Suprapubic skin (tissue), 4 donors: ENCODE results near the gene TEX51. TPM values are rescaled to one million over a fixed set of nuclear protein-coding genes. Genes with fewer than 3 reads are reported as not detected.

Source experiments
- DNase-seq, 2 donors: peaks; one replicate each; pipeline ENCODE4 v3.0.0-alpha.2; 2019; ENCODE audit warnings: low spot score in 2 of 2
- H3K27ac ChIP-seq: fragments of 200-600 bp; sonication (generic); one replicate; pipeline ENCODE4 v1.5.1; 2019
- H3K27me3 ChIP-seq: fragments of 200-600 bp; sonication (generic); one replicate; pipeline ENCODE4 v1.5.1; 2019
- H3K36me3 ChIP-seq: fragments of 200-600 bp; sonication (generic); one replicate; pipeline ENCODE4 v1.5.1; 2019
- H3K4me1 ChIP-seq: fragments of 200-600 bp; sonication (generic); one replicate; pipeline ENCODE4 v1.5.1; 2019
- H3K4me3 ChIP-seq: fragments of 200-600 bp; sonication (generic); one replicate; pipeline ENCODE4 v1.5.1; 2019; ENCODE audit warnings: mild to moderate bottlenecking
- H3K9me3 ChIP-seq: fragments of 200-600 bp; sonication (generic); one replicate; pipeline ENCODE4 v1.5.1; 2019
- EP300 ChIP-seq: sonication (generic); formaldehyde crosslinking; IDR thresholded peaks from one replicate; pipeline ENCODE4 v1.6.1; 2017; ENCODE audit warnings: antibody characterized with exemption
- POLR2A ChIP-seq, 2 donors: fragments of 450-650 bp; IDR thresholded peaks; one replicate each; pipeline ENCODE4 v1.6.1; 2017; ENCODE audit warnings: antibody characterized with exemption in 2 of 2, mild to moderate bottlenecking in 2 of 2, moderate library complexity in 2 of 2
- POLR2AphosphoS5 ChIP-seq, 3 donors: sonication (generic); formaldehyde crosslinking; IDR thresholded peaks; one replicate each; pipeline ENCODE4 v1.6.1; 2017; ENCODE audit warnings: antibody characterized with exemption in 3 of 3
- WGBS: methylation state at CpG from one replicate; pipeline ENCODE4 v1.1.5; 2018; 5-methylcytosine and 5-hydroxymethylcytosine counted together
- total RNA-seq, 4 donors: library from RNA; depleted of rRNA; stranded (reverse); fragments of >200 nt; gene quantifications; one replicate each; pipeline ENCODE4 v1.1.0, GENCODE V29; 2016
- TF ChIP-seq, protein P1 (sequence below), 2 donors: fragments of 200-600 bp in 1 of 2; fragments of 450-650 bp in 1 of 2; sonication (generic) in 1 of 2; IDR thresholded peaks; one replicate each; pipeline ENCODE4 v1.5.1; 2016 to 2019; ENCODE audit warnings: antibody characterized with exemption in 2 of 2, mild to moderate bottlenecking in 1 of 2, moderate library complexity in 1 of 2

Gene TEX51
- total RNA-seq, 4 donors from 2014 or later: not detected

DNA sequence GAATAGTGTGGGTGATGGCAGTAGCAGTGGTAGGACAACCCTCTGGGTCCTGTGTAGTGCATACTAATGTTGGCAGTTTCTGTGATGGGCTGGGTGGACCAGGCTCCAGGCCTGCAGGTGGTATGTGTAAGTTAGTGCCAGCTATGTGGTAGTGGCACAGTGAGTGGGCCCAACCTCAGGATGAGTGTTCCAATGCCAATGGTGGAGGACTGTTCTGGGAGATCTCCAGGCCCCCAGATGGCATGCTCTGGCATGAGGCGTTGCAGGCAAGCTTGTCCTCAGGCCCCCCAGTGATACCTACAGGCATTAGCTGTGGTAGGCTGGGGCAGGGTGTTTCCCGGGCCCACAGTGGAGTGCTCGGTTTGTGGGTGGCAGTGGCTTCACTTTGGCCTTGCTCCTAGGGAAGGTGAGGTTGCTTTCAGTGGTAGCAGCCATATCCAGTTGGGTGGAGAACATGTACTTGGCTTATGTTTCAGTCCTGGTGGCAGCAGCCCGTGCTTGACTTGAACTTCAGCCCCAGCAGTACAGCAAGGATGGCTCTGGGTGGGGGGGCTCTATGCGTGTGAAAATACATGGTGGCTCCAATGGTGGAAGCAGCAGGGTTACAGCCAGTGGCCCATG is 32.4 kb downstream of the TEX51 start:
- no peak for DNase-seq
- Histone ChIP-seq H3K27me3 (no peaks in the 10 kb centered on the region), H3K4me3 (no peak overlapping the region), H3K4me1 (no peaks in the 10 kb centered on the region), H3K9me3 (no peaks in the 10 kb centered on the region), H3K36me3 (no peaks in the 10 kb centered on the region), H3K27ac (no peak overlapping the region)
- WGBS: 87% methylated on average over 5 of the region's 5 CpGs
- no peak for TF ChIP-seq POLR2AphosphoS5 (IDR thresholded peaks at IDR 0.05)
- no peak for TF ChIP-seq EP300
- TF ChIP-seq POLR2A (IDR thresholded peaks at IDR 0.05): no peak
- TF ChIP-seq, protein P1, sequence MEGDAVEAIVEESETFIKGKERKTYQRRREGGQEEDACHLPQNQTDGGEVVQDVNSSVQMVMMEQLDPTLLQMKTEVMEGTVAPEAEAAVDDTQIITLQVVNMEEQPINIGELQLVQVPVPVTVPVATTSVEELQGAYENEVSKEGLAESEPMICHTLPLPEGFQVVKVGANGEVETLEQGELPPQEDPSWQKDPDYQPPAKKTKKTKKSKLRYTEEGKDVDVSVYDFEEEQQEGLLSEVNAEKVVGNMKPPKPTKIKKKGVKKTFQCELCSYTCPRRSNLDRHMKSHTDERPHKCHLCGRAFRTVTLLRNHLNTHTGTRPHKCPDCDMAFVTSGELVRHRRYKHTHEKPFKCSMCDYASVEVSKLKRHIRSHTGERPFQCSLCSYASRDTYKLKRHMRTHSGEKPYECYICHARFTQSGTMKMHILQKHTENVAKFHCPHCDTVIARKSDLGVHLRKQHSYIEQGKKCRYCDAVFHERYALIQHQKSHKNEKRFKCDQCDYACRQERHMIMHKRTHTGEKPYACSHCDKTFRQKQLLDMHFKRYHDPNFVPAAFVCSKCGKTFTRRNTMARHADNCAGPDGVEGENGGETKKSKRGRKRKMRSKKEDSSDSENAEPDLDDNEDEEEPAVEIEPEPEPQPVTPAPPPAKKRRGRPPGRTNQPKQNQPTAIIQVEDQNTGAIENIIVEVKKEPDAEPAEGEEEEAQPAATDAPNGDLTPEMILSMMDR (IDR thresholded peaks at IDR 0.05): no peak

DNA sequence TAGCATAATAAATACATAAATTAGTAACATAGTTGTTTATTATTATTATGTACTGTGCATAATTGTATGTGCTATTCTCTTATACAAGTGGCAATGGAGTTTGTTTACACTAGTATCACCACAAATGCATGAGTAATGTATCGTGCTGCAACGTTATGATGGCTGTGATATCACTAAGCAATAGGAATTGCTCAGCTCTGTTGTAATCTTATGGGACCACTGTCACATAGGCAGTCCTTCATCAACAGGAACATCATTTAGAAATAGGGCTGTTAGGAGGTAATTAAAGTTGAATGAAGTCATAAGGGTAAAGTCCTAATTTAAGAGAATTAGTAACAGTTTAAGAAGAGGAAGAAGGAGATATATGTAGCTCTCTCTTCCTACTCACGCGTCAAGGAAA is 33.8 kb downstream of the TEX51 start:
- Histone ChIP-seq H3K27me3 (peaks cover 3% of the 10 kb centered on the region), H3K9me3 (no peaks in the 10 kb centered on the region), H3K4me3 (no peak overlapping the region), H3K27ac (no peak overlapping the region), H3K36me3 (no peaks in the 10 kb centered on the region), H3K4me1 (no peaks in the 10 kb centered on the region)
- WGBS: 80% methylated on average over 4 of the region's 4 CpGs
- no peak for DNase-seq
- TF ChIP-seq, protein P1 (IDR thresholded peaks at IDR 0.05): no peak
- TF ChIP-seq POLR2AphosphoS5 (IDR thresholded peaks at IDR 0.05): no peak
- no peak for TF ChIP-seq POLR2A (IDR thresholded peaks at IDR 0.05)
- TF ChIP-seq EP300: no peak

DNA sequence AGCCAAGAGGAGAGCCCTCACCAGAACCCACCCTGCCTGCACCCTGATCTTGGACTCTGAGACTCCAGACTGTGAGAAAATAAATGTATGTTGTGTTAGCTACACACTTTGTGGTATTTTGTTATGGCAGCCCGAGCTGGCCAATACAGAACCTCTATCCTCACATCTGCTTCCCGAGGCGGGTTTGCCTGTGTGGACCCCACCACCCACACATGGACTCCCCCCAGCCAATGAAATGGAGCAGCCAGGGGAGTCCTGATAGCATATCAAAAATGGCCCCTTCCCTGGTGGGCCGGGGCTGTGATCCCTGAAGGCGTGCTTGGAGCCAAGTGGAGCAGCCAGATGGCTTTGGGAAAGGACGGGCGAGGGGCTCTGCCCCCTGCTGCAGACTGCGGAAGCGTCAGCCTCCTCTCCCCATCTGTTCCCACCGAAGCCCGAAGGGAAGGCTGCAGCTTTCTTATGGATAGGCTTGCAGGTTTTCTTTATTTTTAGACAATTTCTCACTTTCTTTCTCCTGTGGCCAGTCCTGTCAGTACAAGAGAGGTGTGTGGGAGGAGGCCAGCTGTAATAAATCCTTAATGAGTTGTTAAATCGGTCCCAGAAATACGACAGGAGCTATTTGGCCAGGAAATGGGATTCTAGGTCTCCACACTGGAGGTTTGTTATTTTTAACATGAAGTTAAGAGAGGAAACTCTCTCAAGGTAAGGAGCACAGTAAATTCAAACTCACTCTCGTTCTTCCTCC is 34.4 kb downstream of the TEX51 start:
- H3K27me3 ChIP-seq: peaks cover 3% of the 10 kb centered on the region
- DNase-seq: no peak
- no peak overlapping the region for H3K4me3 ChIP-seq
- H3K36me3 ChIP-seq: no peaks in the 10 kb centered on the region
- no peak overlapping the region for H3K27ac ChIP-seq
- WGBS: 62% methylated on average over 14 of the region's 14 CpGs
- H3K9me3 ChIP-seq: no peaks in the 10 kb centered on the region
- TF ChIP-seq POLR2A (IDR thresholded peaks at IDR 0.05) (no peak), POLR2AphosphoS5 (IDR thresholded peaks at IDR 0.05) (no peak), EP300 (no peak)
- TF ChIP-seq, protein P1 (IDR thresholded peaks at IDR 0.05): no peak
- no peaks in the 10 kb centered on the region for H3K4me1 ChIP-seq

DNA sequence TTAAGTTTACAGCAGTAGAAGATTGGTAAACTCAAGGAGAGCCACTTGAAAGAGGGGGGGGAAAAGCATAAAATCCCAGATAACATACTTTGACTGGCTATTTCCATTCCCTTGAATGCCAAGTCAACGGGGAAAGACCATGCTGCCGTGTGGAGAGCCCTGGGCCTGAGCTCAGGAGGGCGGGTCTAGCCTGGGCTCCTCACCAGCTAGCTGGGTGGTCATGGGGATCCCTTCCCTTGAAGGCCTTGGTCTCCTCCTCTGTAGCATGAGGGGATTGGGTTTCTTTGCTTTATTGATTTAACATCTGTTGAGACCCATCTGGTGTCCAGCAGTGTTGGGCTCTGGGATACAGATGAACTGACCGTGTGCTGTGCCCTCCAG is 35.0 kb downstream of the TEX51 start:
- H3K27ac ChIP-seq: no peak overlapping the region
- H3K4me1 ChIP-seq: no peaks in the 10 kb centered on the region
- no peak for DNase-seq
- H3K27me3 ChIP-seq: peaks cover 3% of the 10 kb centered on the region
- no peak for TF ChIP-seq POLR2AphosphoS5 (IDR thresholded peaks at IDR 0.05)
- TF ChIP-seq, protein P1 (IDR thresholded peaks at IDR 0.05): no peak
- no peak for TF ChIP-seq POLR2A (IDR thresholded peaks at IDR 0.05)
- no peak for TF ChIP-seq EP300
- H3K9me3 ChIP-seq: no peaks in the 10 kb centered on the region
- WGBS: 73% methylated on average over 4 of the region's 4 CpGs
- H3K4me3 ChIP-seq: no peak overlapping the region
- no peaks in the 10 kb centered on the region for H3K36me3 ChIP-seq

DNA sequence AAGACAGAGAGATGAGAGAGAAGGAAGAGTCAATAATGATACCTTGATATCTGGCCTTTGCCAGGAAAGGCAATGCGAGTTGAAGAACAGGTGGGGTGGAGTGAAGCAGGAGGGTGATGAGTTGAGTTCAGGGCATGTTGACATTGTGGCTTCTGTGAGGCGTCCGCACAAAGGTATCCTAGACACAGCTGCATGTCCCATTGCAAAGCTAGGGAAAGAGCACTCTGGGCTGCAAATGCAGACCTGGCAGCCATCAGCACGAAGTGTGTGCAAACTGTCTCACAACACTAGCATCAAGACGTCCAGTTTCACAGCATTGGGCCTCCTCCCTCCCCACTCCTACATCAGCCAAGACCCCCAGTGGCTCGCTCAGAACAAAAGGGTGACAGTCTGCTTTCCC is 36.1 kb downstream of the TEX51 start:
- no peaks in the 10 kb centered on the region for H3K4me1 ChIP-seq
- 83% methylated on average over 4 of the region's 6 CpGs for WGBS
- peaks cover 3% of the 10 kb centered on the region for H3K27me3 ChIP-seq
- no peak overlapping the region for H3K27ac ChIP-seq
- H3K36me3 ChIP-seq: no peaks in the 10 kb centered on the region
- H3K9me3 ChIP-seq: no peaks in the 10 kb centered on the region
- TF ChIP-seq POLR2AphosphoS5 (IDR thresholded peaks at IDR 0.05) (no peak), EP300 (no peak), POLR2A (IDR thresholded peaks at IDR 0.05) (no peak)
- TF ChIP-seq, protein P1 (IDR thresholded peaks at IDR 0.05): no peak
- H3K4me3 ChIP-seq: no peak overlapping the region
- DNase-seq: no peak
